Measurements from ENCODE around the gene ABCG1. TPM values are rescaled to one million over a fixed set of nuclear protein-coding genes. Genes with fewer than 3 reads are reported as not detected.
"Not testable (repeated sequence)": the region's sequence is repeated elsewhere in the genome, so short reads cannot be mapped to it uniquely, and the experiment has no call there.

The ABCG1 gene
- total RNA-seq, 1 experiment from 2014 or later: 2.5 TPM

GRCh38 chr21:42291003-42291750, 72.2 kb downstream of the ABCG1 start:
- no peak for DNase-seq (ENCODE audit: low spot score)

DNA sequence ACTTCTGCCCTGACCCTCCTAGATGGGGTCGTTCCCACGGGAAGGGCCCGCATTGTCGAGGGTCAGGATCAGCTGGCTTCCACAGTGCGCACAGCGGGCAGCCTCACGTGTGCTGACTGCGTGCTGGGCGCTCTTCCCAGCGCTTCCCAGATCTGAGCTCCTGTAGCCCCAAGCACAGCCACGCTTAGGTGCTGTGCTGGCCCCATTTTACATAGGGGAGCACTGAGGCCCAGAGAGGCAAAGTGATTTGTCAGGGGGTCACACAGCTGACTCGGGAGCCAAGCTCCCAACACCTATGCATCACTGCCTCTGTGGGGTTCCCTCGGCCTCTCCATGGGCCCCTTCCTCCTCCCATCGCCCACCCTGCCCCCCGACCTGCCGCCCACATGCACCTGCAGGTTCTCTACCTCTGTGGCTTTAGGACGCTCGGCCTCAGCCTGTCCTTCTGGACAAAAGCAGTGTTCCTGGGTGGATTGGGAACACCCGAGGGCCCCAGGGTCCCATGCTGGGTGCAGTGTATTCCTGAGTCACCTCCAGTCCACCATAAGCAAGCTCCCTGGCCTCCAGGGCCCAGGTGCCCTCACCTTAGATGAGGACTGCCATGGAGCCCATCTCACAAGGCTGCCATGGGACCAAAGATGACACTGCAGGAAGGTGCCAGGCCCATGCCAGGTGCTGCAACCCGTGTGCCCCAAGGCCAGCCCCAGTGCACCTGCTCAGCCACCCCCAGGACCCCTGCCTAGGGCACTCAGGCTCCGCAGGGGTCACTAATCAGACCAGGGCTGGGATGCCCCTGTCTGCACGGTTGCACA, 73.0 kb downstream of the ABCG1 start:
- no peak for DNase-seq (ENCODE audit: low spot score)

DNA sequence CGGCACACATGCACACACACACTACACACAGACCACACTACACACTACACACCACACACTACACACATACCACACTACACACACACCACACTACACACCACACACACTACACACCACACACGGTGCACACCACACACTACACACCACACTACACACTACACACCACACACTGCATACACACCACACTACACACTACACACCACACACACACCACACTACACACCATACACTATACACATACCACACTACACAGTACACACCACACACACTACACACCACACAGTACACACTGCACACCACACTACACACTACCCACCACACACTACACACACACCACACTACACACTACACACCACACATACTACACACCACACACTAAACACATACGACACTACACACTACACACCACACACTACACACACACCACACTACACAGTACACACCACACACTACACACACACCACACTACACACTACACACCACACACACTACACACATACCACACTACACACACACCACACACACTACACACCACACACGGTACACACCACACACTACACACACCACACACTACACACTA, 73.7 kb downstream of the ABCG1 start:
- not testable (repeated sequence) for DNase-seq (ENCODE audit: low spot score)

DNA sequence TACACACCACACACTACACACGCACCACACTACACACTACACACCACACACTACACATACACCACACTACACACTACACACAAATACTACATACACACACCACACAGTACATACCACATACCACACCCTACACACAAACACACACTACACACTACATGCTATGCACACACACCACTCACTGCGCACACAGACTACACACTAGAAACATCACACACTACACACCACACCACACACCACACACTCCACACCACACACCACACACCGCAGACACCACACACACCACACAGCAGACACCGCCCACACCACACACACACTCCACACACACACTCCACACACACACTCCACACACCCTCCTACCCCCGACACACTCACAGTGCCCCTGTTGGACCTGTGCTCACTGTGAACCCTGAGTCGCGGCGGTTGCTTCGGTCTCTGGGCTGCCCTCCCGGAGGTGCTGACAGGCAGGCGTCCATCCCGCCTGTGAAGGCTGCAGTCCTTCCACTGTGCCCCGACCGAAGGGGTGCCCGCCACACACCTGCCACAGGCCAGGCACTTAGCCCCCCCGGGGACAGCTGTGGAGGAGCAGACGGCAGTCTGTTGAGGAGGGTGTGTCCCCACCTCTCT, 74.8 kb downstream of the ABCG1 start:
- no peak for DNase-seq (ENCODE audit: low spot score)

DNA sequence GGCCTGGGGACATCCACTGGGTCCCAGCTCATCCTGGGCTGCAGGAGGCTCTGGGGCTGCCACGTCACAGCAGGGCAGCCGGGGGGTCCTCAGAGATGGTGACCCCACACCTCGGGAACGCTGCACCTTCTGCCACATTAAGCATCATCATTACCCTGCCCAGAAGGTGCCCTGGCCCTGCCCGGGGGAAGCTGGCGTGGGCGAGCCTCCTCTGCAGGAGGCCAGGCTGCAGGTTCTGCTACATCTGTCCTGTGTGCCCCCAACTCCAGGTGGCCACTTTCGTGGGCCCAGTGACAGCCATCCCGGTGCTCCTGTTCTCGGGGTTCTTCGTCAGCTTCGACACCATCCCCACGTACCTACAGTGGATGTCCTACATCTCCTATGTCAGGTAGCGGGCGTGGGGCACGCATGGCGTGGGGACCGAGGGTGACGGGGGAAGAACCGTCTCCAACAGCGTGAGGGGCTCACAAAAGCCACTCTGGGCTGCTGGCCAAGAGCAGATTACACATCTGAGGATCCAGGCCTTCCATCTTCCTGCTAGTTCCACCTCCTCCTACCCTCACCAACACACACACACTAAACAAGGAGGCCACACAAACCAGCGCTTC, 75.4 kb downstream of the ABCG1 start:
- DNase-seq (ENCODE audit: low spot score): no peak

- no peak for DNase-seq (ENCODE audit: low spot score)
Measured at GRCh38 chr21:42295845-42296244, 76.9 kb downstream of the ABCG1 start.

DNA sequence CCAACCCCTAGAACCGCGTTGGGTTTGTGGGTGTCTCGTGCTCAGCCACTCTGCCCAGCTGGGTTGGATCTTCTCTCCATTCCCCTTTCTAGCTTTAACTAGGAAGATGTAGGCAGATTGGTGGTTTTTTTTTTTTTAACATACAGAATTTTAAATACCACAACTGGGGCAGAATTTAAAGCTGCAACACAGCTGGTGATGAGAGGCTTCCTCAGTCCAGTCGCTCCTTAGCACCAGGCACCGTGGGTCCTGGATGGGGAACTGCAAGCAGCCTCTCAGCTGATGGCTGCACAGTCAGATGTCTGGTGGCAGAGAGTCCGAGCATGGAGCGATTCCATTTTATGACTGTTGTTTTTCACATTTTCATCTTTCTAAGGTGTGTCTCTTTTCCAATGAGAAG, 77.6 kb downstream of the ABCG1 start:
- DNase-seq (ENCODE audit: low spot score): no peak

GRCh38 chr21:42297377-42297776, 78.4 kb downstream of the ABCG1 start:
- no peak for DNase-seq (ENCODE audit: low spot score)

- peak; percentile 23 for DNase-seq (ENCODE audit: low spot score)
Measured at GRCh38 chr21:42298237-42298636, 79.3 kb downstream of the ABCG1 start.

GRCh38 chr21:42298657-42299056, 79.7 kb downstream of the ABCG1 start:
- DNase-seq (ENCODE audit: low spot score): no peak

GRCh38 chr21:42299324-42300044, 80.5 kb downstream of the ABCG1 start:
- peak; percentile 42 for DNase-seq (ENCODE audit: low spot score)

DNA sequence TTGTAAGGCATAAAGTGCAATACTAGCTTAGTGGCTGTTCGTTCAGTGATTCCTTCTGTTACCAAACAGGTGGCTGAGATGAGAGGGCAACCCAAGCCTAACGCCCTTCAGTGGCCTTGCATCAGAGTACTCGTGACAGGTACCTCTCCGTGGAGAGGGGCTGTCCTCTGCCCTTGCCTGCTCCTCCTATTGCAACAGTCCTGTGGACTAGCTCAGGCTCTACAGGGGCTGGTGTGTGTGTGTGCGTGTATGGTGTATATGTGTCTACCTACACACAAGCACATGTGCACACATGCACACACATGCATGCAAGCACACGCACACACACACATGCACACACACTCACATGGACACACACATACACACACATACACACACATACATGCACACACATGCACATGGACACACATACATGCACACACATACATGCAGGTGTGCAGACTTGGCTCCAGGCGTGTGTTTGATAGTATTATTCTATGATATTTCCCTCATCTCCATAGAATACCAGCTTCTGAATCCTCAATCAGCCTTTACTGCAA, 81.2 kb downstream of the ABCG1 start:
- no peak for DNase-seq (ENCODE audit: low spot score)

DNA sequence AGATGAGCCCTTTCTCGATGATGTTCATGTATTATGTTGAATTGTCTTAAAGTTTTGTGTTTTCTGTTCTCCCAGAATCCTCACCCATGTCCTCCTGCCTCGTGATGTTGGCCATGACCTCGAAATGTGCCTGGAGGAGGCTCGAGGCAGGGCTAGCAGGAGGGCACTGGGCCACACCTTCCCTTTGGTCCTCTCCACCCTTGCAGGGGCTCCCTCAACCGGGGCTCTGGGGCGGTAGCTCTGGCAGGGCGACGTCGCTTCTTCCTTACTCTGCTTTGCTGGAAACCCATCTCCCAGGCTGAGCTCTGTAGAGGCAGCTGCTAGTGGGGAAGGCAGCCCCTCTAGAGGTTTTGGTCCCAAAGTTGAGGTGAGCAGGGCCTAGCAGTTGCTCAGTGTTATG, 82.0 kb downstream of the ABCG1 start:
- no peak for DNase-seq (ENCODE audit: low spot score)

- no peak for DNase-seq (ENCODE audit: low spot score)
Measured at GRCh38 chr21:42301371-42302075, 82.6 kb downstream of the ABCG1 start.

GRCh38 chr21:42302076-42302650, 83.2 kb downstream of the ABCG1 start:
- no peak for DNase-seq (ENCODE audit: low spot score)

- no peak for DNase-seq (ENCODE audit: low spot score)
Measured at GRCh38 chr21:42302794-42303193, 83.9 kb downstream of the ABCG1 start.

DNA sequence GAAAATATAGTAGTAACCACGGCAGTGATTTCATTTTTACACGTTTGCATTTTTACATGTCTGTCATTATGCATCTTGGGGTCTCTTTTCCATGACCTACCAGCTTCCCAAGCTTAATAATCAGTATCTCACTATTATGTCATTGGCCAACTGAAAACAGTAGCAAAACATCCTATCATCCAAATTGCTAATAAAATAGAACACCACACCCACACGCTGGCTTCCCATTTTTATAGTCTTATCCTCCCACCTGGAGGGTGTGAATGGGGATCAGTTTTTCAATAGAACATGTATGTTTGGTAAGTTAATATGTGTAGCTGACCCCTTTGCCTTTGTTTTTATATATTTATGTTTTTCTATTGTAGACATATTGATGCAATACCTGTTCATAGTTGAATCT, 84.5 kb downstream of the ABCG1 start:
- no peak for DNase-seq (ENCODE audit: low spot score)

GRCh38 chr21:42304556-42305454, 85.9 kb downstream of the ABCG1 start:
- DNase-seq (ENCODE audit: low spot score): no peak

DNA sequence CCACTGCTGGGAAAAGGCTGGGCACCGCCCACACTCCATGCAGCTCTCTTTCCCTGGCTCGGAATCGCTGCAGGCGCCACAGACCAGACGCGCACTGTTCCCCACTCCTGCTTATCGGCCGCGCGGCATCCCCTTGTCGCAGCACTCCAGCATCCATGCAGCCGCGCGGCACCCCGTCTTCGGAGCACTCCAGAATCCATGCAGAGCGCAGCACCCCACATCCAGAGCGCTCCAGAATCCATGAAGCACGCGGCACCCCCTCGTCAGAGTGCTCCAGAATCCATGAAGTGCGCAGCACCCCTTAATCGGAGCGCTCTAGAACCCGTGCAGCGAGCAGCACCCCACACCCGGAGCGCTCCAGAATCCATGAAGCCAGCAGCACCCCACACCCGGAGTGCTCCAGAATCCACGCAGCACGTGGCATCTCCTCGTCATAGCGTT, 86.8 kb downstream of the ABCG1 start:
- no peak for DNase-seq (ENCODE audit: low spot score)

Data from A172 (cell line).